Ovary (tissue), 9 donors: ENCODE measurements around the gene ELAVL3. TPM values are rescaled to one million over a fixed set of nuclear protein-coding genes. Genes with fewer than 3 reads are reported as not detected.

ENCODE experiments used
- DNase-seq, 5 donors: peaks; one replicate each; pipeline ENCODE4 v3.0.0-alpha.2; 2019 to 2020
- H3K27ac ChIP-seq, 2 donors: fragments of 200-600 bp; one replicate each; pipeline versions ENCODE4 v1.5.1 to v1.8.0; 2019 to 2022
- H3K27me3 ChIP-seq: fragments of 200-600 bp; one replicate; pipeline ENCODE4 v1.8.0; 2022
- H3K36me3 ChIP-seq: fragments of 200-600 bp; sonication (generic); one replicate; pipeline ENCODE4 v1.5.1; 2019
- H3K4me1 ChIP-seq: one replicate; pipeline ENCODE4 v1.8.1; 2013; ENCODE audit warnings: mild to moderate bottlenecking, moderate library complexity; ENCODE audit not compliant: insufficient read depth
- H3K4me3 ChIP-seq: fragments of 200-600 bp; sonication (generic); one replicate; pipeline ENCODE4 v1.5.1; 2017
- H3K9me3 ChIP-seq, 2 donors: fragments of 200-600 bp in 1 of 2; sonication (generic) in 1 of 2; one replicate each; pipeline versions ENCODE4 v1.5.1 to v1.8.1; 2013 to 2019; ENCODE audit warnings: mild to moderate bottlenecking in 1 of 2, moderate library complexity in 1 of 2
- CTCF ChIP-seq, 3 donors: fragments of 450-650 bp in 2 of 3; fragments of 200-600 bp in 1 of 3; IDR thresholded peaks; one replicate each; pipeline versions ENCODE4 v1.5.1 to v1.8.0; 2016 to 2022; ENCODE audit warnings: antibody characterized with exemption in 3 of 3, mild to moderate bottlenecking in 1 of 3
- EP300 ChIP-seq: sonication (generic); formaldehyde crosslinking; IDR thresholded peaks from one replicate; pipeline ENCODE4 v1.6.1; 2017; ENCODE audit warnings: antibody characterized with exemption
- POLR2A ChIP-seq: fragments of 450-650 bp; IDR thresholded peaks from one replicate; pipeline ENCODE4 v1.6.1; 2017; ENCODE audit warnings: antibody characterized with exemption, mild to moderate bottlenecking, moderate library complexity
- WGBS, 3 donors: extraction: QIAGEN DNeasy Blood & Tissue Kit in 1 of 3; methylation state at CpG; one replicate each; pipeline versions ENCODE4 v1.1.5 to v1.1.7; 2013 to 2017; 5-methylcytosine and 5-hydroxymethylcytosine counted together
- intact Hi-C, 4 donors: fragments of 100-400 bp; cut with DNase I; formaldehyde crosslinking; loops; one replicate each; pipeline versions ENCODE4 v1.11.0 to v1.15.1; 2022 to 2023
- polyA plus RNA-seq, 2 donors: library from polyadenylated mRNA; stranded (reverse); fragments of 200-250 nt in 1 of 2; fragments of 350-450 nt in 1 of 2; fragmentation: Illumina TruSeq in 1 of 2; extraction: RNeasy Lipid Tissue Mini Kit (QIAGEN cat#74804) in 1 of 2; gene quantifications; one replicate each; pipeline ENCODE4 v1.2.3, GENCODE V29; 2013 to 2014
- total RNA-seq, 7 donors: library from RNA; depleted of rRNA in 2 of 7; stranded (reverse); fragments of >200 nt in 2 of 7; fragmentation: NEBNext Ultra II Directional in 3 of 7; extraction: Animal tissue kit (Norgen Biotek cat#: 25700) in 3 of 7; gene quantifications; one replicate each; pipeline versions ENCODE4 v1.1.0 to v1.2.4, GENCODE V29; 2016 to 2023
- donor health status: DM: no; HTN: no; CAD: no; lungs with moderate emphysema.
- donor health status: DM: no; HTN: no; CAD: no.
- donor health status: Bipolar disorder and iron deficiency.
- donor health status: DM: yes; HTN: yes; CAD: no.
- donor health status: DM: no; HTN: no; CAD: no.
- donor health status: DM: yes; HTN: yes; CAD: no.

ELAVL3 gene
- total and polyA plus RNA-seq, 9 donors = not detected

GRCh38 chr19:11513946-11514345, 33.1 kb upstream of the ELAVL3 start:
- Histone ChIP-seq H3K4me1 (no peaks in the 10 kb centered on the region), H3K36me3 (no peaks in the 10 kb centered on the region), H3K9me3 (no peaks in the 10 kb centered on the region), H3K27ac (no peak overlapping the region), H3K4me3 (no peak overlapping the region), H3K27me3 (no peaks in the 10 kb centered on the region)
- intact Hi-C loops = no loop called here
- DNase-seq = no peak
- TF ChIP-seq POLR2A = no peak
- WGBS, 3 donors = 92 to 94% (median 93%) methylated on average over 18 to 20 of the region's 20 CpGs

- intact Hi-C loops = no loop called here
- peaks cover 3% of the 10 kb centered on the region for H3K4me1 ChIP-seq
- 92 to 95% (median 94%) methylated on average over 8 of the region's 8 CpGs for WGBS, 3 donors
- H3K27ac ChIP-seq = no peak overlapping the region
- no peak for DNase-seq
- TF ChIP-seq EP300 (no peak), CTCF (IDR thresholded peaks at IDR 0.05) (no peak), POLR2A (no peak)
- no peaks in the 10 kb centered on the region for H3K9me3 ChIP-seq
- no peak overlapping the region for H3K4me3 ChIP-seq
- no peaks in the 10 kb centered on the region for H3K27me3 ChIP-seq
- H3K36me3 ChIP-seq = no peaks in the 10 kb centered on the region
Observed at GRCh38 chr19:11510444-11510843, 29.6 kb upstream of the ELAVL3 start.

- DNase-seq = no peak
- peaks cover 3% of the 10 kb centered on the region for H3K4me1 ChIP-seq
- intact Hi-C loops = no loop called here
- WGBS, 3 donors = 80 to 83% (median 83%) methylated on average over 17 to 18 of the region's 18 CpGs
- no peak overlapping the region for H3K27ac ChIP-seq
- no peaks in the 10 kb centered on the region for H3K36me3 ChIP-seq
- H3K4me3 ChIP-seq = no peak overlapping the region
- TF ChIP-seq EP300 (no peak), POLR2A (no peak), CTCF (IDR thresholded peaks at IDR 0.05) (no peak)
- H3K9me3 ChIP-seq = no peaks in the 10 kb centered on the region
- H3K27me3 ChIP-seq = no peaks in the 10 kb centered on the region
Observed at GRCh38 chr19:11507370-11508078, 26.7 kb upstream of the ELAVL3 start.

- DNase-seq = peak in 1 of 5 donors; percentile 24
- no peaks in the 10 kb centered on the region for H3K27me3 ChIP-seq
- no peak overlapping the region for H3K4me3 ChIP-seq
- H3K36me3 ChIP-seq = no peaks in the 10 kb centered on the region
- intact Hi-C loops = no loop called here
- WGBS, 3 donors = 83 to 90% (median 84%) methylated on average over 6 of the region's 6 CpGs
- H3K4me1 ChIP-seq = peaks cover 3% of the 10 kb centered on the region
- TF ChIP-seq CTCF (IDR thresholded peaks at IDR 0.05) (no peak), POLR2A (no peak), EP300 (no peak)
- no peaks in the 10 kb centered on the region for H3K9me3 ChIP-seq
- H3K27ac ChIP-seq = no peak overlapping the region
Observed at GRCh38 chr19:11506967-11507366, 26.1 kb upstream of the ELAVL3 start.

GRCh38 chr19:11506101-11506555, 25.3 kb upstream of the ELAVL3 start:
- H3K36me3 ChIP-seq = no peaks in the 10 kb centered on the region
- intact Hi-C loops = no loop called here
- H3K27me3 ChIP-seq = no peaks in the 10 kb centered on the region
- WGBS, 3 donors = 23 to 39% (median 28%) methylated on average over 13 to 20 of the region's 20 CpGs
- no peaks in the 10 kb centered on the region for H3K9me3 ChIP-seq
- DNase-seq = no peak
- peaks cover 3% of the 10 kb centered on the region for H3K4me1 ChIP-seq
- peak overlapping the region in 1 of 2 donors; percentile 91 for H3K27ac ChIP-seq
- peak overlapping the region; percentile 91 for H3K4me3 ChIP-seq
- TF ChIP-seq POLR2A = no peak
- TF ChIP-seq EP300 = no peak
- TF ChIP-seq CTCF (IDR thresholded peaks at IDR 0.05) = no peak
